Dendritic cell treated with granulocyte-macrophage colony-stimulating factor and Interleukin-4, amounts not matched to agents 40 ng/mL and 50 ng/mL, for 4 days (primary cell): ENCODE results near the gene CCNL2.

Source experiments
- H3K27ac Mint-ChIP-seq: one replicate; pipeline ENCODE4 v1.8.0; 2022; ENCODE audit warnings: mild to moderate bottlenecking, mixed read lengths
- H3K27me3 Mint-ChIP-seq: one replicate; pipeline ENCODE4 v1.8.0; 2022; ENCODE audit warnings: mild to moderate bottlenecking, mixed read lengths
- H3K36me3 Mint-ChIP-seq: one replicate; pipeline ENCODE4 v1.8.0; 2022; ENCODE audit warnings: low read depth, mixed read lengths
- H3K4me1 Mint-ChIP-seq: one replicate; pipeline ENCODE4 v1.8.0; 2022; ENCODE audit warnings: low read depth, mixed read lengths
- H3K4me3 Mint-ChIP-seq: one replicate; pipeline ENCODE4 v1.8.0; 2022; ENCODE audit warnings: mild to moderate bottlenecking, moderate library complexity, mixed read lengths
- H3K9me3 Mint-ChIP-seq: one replicate; pipeline ENCODE4 v1.8.0; 2022; ENCODE audit warnings: mixed read lengths
- intact Hi-C: fragments of 100-400 bp; cut with micrococcal nuclease; formaldehyde crosslinking; loops from one replicate; pipeline ENCODE4 v1.15.0; 2022

CCNL2 gene

DNA sequence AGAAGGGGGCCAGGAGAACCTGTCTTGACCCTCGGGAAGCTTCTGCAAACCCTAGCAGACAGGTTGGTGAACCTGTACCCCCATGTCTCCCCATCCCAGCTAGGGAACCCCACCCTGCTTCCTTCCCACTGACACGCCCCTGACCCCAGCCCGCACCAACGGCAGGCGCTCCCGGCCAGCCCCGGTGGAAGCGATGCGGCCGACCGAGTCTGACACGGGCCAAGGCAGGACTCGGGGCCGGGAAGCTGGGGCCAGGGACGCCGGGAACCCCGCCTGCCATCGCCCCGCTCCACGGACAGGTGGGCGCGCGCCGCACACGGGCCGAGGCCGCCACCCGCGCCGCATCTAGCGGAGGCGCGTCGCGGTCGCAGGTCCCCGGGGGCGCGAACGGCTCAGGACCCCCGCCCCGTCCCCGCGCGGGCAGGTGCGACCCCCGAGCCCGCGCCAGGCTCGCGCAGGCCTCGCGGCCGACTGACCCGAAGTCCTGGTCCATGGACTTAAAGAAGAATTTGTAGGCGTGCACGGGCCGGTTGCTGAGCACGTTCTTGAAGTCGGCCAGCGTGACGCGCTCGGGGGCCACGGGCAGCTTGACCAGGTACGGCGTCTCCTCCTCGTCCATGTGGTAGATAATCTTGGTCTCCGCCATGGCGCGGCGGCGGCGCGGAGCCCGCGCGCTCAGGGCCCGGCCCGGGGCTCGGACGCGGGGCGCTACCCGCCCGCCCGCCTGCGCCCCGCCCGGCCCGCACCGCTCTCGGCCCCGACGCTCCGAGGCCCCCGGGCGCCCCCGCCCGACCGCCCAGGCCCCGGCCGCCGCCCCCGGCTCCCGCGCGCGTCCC, 50.5 kb downstream of the CCNL2 start:
- H3K4me3 Mint-ChIP-seq = peak overlapping the region; percentile 82
- peaks cover 24% of the 10 kb centered on the region for H3K27me3 Mint-ChIP-seq
- H3K27ac Mint-ChIP-seq = peak overlapping the region; percentile 66
- H3K4me1 Mint-ChIP-seq = peaks cover 56% of the 10 kb centered on the region
- peaks cover 4% of the 10 kb centered on the region for H3K36me3 Mint-ChIP-seq
- intact Hi-C loops = no loop called here
- no peaks in the 10 kb centered on the region for H3K9me3 Mint-ChIP-seq

DNA sequence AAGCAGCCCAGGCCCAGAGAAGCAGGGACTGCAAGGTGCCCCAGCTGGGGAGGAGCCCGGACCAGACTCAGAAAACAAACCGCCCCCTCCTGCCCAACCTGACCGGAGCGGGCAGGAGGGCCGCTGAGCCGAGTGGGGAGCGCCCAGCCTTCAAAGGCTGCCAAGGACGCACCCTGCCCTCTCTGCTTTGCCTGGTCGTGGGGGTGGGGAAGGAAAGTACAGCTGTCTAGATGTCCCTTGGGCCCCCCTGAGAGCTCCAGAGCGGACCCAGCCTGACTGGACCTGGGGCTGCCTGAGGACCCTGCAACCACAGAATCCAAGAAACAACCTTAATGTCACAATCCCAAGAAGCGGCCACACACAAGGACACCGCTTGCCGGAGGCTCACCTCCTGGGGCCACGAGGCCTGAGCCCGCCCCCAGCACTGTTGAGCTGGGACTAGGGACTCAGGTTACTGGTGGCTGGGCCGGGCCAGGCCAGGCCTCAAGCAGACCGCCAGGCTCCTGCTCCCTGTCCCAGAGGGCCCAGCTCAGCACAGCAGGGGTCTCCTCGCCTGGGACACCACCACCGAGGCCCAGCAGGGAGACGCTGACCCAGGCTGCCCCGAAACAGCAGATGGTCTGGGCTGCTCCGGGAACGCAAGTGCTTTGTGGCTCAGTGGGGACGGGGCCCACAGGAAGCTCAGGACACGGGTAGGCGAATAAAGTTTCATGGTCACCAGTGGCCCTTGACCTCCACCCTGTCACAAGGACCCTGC, 51.3 kb downstream of the CCNL2 start:
- Mint-ChIP-seq H3K27ac (peak overlapping the region; percentile 66), H3K4me3 (peak overlapping the region; percentile 82), H3K4me1 (peaks cover 60% of the 10 kb centered on the region), H3K27me3 (peaks cover 16% of the 10 kb centered on the region), H3K36me3 (peaks cover 4% of the 10 kb centered on the region), H3K9me3 (no peaks in the 10 kb centered on the region)
- intact Hi-C loops = no loop called here

DNA sequence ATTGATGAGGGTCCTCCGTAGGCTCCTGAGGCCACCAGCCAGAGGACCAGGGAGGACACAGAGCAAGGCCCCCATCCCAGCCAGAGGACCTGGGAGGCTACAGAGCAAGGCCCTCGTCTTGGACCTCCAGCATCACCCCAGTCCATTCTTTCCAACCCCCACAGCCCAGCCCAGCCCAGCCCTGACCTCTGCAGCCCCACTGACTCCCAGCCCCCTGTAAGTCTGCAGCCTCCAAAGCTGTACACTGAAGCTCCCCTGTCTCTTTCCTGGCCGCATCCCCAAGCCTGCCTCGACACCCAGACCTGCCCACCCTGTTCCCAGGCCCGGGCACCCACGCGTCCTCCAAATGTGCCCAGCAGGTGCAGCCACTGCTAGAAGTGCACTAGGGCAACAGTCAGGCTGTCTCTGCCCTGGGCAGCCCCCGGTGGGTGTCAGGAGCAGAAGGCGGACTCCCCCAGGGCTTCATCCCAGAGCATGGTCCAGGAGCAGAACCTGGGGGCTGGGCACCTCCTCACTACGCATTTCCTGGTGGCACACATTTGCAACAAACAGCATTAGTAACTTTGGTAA, 52.0 kb downstream of the CCNL2 start:
- Mint-ChIP-seq H3K36me3 (peaks cover 4% of the 10 kb centered on the region), H3K4me1 (peaks cover 58% of the 10 kb centered on the region), H3K4me3 (no peak overlapping the region), H3K27ac (peak overlapping the region; percentile 66), H3K27me3 (peaks cover 9% of the 10 kb centered on the region), H3K9me3 (no peaks in the 10 kb centered on the region)
- intact Hi-C loops = no loop called here

DNA sequence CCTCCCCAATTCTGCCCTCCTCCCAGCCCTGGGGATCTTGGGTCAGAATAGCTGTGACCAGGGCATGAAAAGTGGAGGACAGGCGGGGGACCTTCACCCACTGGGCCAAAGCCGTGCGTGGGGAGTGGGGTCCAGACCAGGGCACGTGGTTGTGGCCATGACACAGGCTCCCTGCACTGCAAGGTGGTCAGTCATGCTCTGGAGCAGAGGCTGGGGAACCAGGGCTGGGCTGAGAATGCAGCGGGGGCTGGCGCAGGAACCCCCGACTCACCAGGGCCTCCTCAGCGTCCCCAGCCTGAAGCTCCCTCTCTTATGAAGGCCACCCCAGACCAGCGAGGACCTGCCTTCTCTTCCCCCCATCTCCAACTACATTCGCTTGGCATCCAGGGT, 52.6 kb downstream of the CCNL2 start:
- peak overlapping the region; percentile 6 for H3K27ac Mint-ChIP-seq
- intact Hi-C loops = no loop called here
- peaks cover 53% of the 10 kb centered on the region for H3K4me1 Mint-ChIP-seq
- peaks cover 2% of the 10 kb centered on the region for H3K27me3 Mint-ChIP-seq
- no peak overlapping the region for H3K4me3 Mint-ChIP-seq
- no peaks in the 10 kb centered on the region for H3K9me3 Mint-ChIP-seq
- H3K36me3 Mint-ChIP-seq = peaks cover 9% of the 10 kb centered on the region

DNA sequence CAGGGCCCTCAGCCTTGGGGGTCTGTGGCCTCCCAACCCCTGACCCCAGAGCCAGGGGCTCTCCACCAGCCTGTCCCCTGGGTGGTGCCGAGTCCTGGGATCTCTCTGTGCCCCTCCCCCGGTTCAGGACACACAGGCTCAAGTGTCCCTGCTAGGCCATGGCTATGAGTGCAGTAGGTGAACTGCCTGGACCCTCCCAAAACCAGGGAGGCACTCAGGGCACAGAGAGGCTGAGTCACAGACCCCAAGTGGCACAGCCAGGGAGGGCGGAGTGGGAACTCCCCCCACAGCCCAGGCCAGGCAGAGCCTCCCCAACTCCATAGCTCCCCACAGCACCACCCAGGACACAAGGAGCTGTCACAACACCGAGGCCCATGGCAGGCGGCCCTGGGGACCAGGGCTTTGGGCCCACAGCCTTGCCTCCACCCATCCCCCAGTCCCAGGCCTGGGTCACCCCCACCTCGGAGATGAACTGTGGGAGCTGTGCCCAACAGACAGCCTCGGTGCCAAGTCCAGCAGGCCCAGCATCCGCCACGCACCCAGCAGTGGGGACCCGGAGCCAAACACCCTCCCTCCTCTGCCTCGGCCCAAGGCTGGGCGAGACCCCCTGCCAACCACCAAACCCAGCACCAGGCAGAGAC, 53.2 kb downstream of the CCNL2 start:
- peaks cover 53% of the 10 kb centered on the region for H3K4me1 Mint-ChIP-seq
- H3K36me3 Mint-ChIP-seq = peaks cover 14% of the 10 kb centered on the region
- peak overlapping the region; percentile 6 for H3K27ac Mint-ChIP-seq
- no peak overlapping the region for H3K4me3 Mint-ChIP-seq
- H3K9me3 Mint-ChIP-seq = no peaks in the 10 kb centered on the region
- intact Hi-C loops = no loop called here
- no peaks in the 10 kb centered on the region for H3K27me3 Mint-ChIP-seq

DNA sequence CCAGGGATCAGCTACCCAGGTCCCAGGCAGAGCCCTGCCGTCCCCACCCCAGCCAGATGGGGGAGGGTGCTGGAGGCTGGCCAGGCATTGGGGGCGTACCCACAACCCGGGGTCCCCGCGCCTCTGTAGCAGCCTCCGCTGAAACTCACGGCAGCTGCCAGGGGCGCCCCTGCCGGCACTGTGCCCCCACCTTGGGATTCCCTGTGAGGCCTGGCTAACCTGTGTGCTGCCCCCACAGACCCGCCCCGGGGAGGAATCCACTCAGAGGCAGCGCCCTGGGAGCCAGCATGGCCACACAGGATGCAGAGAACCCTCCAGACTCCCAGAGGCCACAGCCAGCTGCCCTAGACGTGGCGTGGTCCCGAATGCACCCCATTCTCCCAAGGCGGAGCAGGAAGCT, 53.8 kb downstream of the CCNL2 start:
- H3K4me1 Mint-ChIP-seq = peaks cover 53% of the 10 kb centered on the region
- intact Hi-C loops = no loop called here
- H3K36me3 Mint-ChIP-seq = peaks cover 20% of the 10 kb centered on the region
- no peak overlapping the region for H3K4me3 Mint-ChIP-seq
- H3K27me3 Mint-ChIP-seq = no peaks in the 10 kb centered on the region
- no peaks in the 10 kb centered on the region for H3K9me3 Mint-ChIP-seq
- H3K27ac Mint-ChIP-seq = no peak overlapping the region

DNA sequence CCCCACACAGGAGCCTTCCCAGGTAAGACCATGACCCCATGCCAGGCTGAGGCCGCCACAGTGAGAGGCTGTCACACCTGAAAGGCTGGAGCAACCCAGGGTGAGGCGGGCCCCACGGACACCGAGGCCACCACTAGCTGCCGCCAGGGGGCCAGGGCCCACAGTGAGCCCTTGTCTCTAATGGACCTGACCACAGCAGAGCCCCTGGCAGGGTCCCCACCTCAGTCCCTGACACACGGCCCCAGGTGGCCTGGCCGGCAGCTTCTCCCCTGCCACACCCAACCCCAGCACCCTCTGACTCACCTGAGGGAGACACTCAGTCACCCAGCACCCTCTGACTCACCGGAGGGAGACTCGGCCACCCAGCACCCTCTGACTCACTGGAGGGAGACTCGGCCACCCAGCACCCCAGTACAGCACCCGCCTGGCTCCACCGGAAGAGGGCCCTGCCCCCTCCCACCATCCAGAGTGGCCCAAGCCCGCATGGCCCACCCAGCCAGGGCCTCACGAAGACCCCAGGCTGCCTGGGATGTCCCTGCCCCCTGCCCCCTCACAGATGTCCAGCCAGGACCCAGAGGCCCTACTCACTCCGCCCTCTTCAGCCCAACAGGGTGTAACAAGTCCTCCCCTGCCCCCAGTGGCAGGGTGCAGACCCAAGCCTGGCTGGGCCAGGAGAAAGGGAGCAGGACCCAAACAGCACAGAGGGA, 54.3 kb downstream of the CCNL2 start:
- H3K4me3 Mint-ChIP-seq = no peak overlapping the region
- H3K27ac Mint-ChIP-seq = no peak overlapping the region
- intact Hi-C loops = no loop called here
- H3K27me3 Mint-ChIP-seq = no peaks in the 10 kb centered on the region
- peaks cover 53% of the 10 kb centered on the region for H3K4me1 Mint-ChIP-seq
- H3K36me3 Mint-ChIP-seq = peaks cover 26% of the 10 kb centered on the region
- H3K9me3 Mint-ChIP-seq = no peaks in the 10 kb centered on the region

DNA sequence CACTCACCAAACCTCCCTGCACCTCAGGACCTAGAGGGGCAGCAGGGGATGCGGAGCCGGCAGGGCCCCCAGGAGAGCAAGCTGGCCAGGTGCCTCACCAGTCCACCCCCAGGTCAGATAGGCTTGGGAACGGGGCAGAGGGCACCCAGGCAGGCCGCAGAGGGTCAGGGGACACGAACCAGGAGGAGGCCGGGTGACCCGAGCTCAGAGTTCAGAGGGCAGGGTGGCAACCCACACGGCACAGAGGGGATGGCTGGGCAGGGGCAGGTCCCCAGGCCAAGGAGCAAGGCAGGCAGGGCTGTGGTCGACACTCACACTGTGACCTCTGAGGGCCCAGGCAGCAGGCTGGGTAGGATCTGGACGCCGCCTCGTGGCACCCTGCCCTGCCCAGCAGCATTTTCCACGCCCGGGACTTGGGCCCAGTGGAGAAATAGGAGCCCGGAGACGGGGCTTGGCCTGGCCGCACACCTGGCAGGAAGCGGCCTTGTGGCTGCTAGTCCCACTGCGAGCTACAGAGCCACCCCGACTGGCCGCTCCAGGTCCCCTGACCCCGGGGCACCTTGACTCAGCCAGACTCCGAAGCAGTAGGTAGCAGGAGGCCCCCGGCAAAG, 55.2 kb downstream of the CCNL2 start:
- Mint-ChIP-seq H3K4me1 (peaks cover 53% of the 10 kb centered on the region), H3K27me3 (no peaks in the 10 kb centered on the region), H3K9me3 (no peaks in the 10 kb centered on the region), H3K36me3 (peaks cover 35% of the 10 kb centered on the region), H3K27ac (no peak overlapping the region), H3K4me3 (no peak overlapping the region)
- intact Hi-C loops = no loop called here

DNA sequence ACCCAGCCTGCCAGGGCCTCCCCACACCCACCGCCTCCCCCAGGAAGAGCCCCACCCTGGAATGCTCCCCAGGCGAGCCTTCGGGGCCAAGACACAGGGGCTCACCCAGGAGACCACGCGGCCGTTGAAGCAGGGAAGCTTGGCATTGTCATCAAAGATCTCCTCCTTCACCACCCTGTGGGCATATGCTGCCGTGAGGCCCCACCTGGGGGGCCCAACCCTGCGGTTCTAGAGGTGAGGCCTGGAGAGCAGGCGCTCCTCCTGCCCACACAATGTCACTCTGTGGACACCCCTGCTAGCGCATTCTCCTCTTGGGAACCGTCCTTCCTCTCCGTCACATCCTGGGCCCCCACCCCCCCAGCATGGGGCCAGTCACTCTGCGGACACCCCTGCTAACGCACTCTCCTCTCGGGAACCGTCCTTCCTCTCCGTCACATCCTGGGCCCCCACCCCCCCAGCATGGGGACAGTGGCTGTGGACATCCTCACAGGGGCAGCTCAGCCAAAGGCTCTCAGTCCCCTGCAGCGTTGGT, 56.5 kb downstream of the CCNL2 start:
- Mint-ChIP-seq H3K27ac (no peak overlapping the region), H3K4me1 (peaks cover 45% of the 10 kb centered on the region), H3K27me3 (no peaks in the 10 kb centered on the region), H3K4me3 (no peak overlapping the region), H3K9me3 (no peaks in the 10 kb centered on the region), H3K36me3 (peaks cover 43% of the 10 kb centered on the region)
- intact Hi-C loops = no loop called here

DNA sequence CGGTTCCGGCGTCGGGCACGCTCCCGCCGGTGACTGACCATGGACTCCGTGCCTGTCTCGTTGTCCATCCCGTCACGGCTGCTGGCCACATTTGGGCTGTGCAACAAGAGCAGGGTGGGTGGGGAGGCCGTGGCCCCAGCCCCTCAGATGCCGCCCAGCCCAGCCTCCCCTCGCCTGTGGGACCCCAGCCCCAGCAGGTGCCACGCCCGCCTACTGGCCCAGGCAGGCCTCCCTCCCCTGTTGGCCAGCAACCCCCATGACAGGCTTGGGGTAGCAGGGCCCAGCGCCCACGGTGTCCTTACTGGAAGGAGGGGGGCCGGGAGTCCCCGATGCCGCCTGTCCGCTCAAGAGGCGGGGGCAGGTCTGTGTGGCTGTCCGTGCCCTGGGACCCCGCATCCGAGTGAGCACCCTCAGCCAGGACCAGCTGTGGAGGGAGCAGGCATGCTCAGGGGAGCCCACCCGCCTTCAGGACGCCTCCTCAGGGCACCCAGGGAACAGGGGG, 57.0 kb downstream of the CCNL2 start:
- no peaks in the 10 kb centered on the region for H3K9me3 Mint-ChIP-seq
- peaks cover 48% of the 10 kb centered on the region for H3K36me3 Mint-ChIP-seq
- H3K4me3 Mint-ChIP-seq = no peak overlapping the region
- peaks cover 40% of the 10 kb centered on the region for H3K4me1 Mint-ChIP-seq
- no peak overlapping the region for H3K27ac Mint-ChIP-seq
- H3K27me3 Mint-ChIP-seq = no peaks in the 10 kb centered on the region
- intact Hi-C loops = no loop called here

DNA sequence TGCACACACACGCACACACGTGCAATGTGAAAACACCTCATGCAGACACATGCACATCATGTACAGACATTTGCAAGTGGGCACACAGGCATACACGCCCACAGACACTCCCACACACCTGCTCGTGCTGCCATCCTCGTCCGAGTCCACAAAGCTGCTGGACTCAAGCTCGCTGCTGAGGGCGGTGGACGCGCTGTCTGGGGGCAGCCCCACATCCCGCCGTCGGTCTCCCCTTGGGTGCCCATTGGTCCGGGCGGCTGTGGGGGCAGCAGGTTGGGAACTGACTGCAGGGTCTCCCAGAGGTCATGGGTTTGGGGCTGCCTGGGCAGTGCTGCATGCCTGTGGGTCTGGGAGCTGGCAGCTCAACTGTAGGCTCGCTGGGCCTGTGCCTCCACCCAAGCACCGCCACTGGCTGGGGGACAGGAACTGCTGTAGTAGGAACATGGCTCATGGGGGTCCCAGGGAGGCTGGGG, 57.5 kb downstream of the CCNL2 start:
- Mint-ChIP-seq H3K27ac (no peak overlapping the region), H3K4me1 (peaks cover 34% of the 10 kb centered on the region), H3K36me3 (peaks cover 54% of the 10 kb centered on the region), H3K27me3 (no peaks in the 10 kb centered on the region), H3K4me3 (no peak overlapping the region), H3K9me3 (no peaks in the 10 kb centered on the region)
- intact Hi-C loops = no loop called here

DNA sequence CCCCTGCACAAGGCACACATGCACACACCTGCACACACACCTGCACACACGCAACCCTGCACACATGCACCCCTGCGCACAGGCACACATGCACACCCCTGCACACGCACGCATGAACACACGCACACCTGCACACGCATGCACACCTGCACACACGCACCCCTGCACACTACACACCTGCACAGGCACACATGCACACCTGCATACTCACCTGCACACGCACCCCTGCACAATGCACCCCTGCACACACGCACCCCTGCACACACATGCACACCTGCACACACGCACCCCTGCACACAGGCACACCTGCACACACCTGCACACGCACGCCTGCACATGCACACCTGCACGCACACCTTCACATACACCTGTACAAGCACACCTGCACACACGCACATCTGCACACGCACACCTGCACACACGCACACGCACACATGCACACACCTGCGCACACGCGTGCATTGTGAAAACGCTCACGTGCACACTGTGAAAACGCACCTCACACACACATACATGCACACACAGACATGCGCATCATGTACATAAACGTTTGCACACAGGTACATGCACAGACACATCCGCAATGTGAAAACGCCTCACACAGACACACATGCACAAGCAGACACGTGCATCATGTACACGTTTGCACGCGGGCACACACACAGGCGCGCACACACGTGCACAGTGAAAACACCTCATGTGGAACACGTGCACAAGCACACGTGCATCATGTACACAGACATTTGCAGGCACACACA, 58.2 kb downstream of the CCNL2 start:
- intact Hi-C loops = no loop called here
- Mint-ChIP-seq H3K4me3 (no peak overlapping the region), H3K4me1 (peaks cover 28% of the 10 kb centered on the region), H3K9me3 (no peaks in the 10 kb centered on the region), H3K36me3 (peaks cover 60% of the 10 kb centered on the region), H3K27me3 (no peaks in the 10 kb centered on the region), H3K27ac (no peak overlapping the region)
